Coronary artery (tissue), 2 donors: ENCODE measurements around the gene HECW1.

Source experiments
- DNase-seq: peaks from one replicate; pipeline ENCODE4 v3.0.0-alpha.2; 2017; ENCODE audit warnings: low spot score
- H3K27ac ChIP-seq, 2 donors: fragments of 200-600 bp; sonication (generic); one replicate each; pipeline ENCODE4 v1.5.1; 2016 to 2019
- H3K4me3 ChIP-seq: fragments of 200-600 bp; sonication (generic); 2 replicates; pipeline ENCODE4 v1.5.1; 2016; ENCODE audit warnings: mild to moderate bottlenecking, moderate library complexity
- CTCF ChIP-seq: fragments of 200-600 bp; sonication (generic); IDR thresholded peaks from one replicate; pipeline ENCODE4 v1.5.1; 2019; ENCODE audit warnings: antibody characterized with exemption

HECW1 gene

GRCh38 chr7:43604251-43604650, 491.8 kb downstream of the HECW1 start:
- no peak for DNase-seq
- TF ChIP-seq CTCF = no peak
- no peak overlapping the region for H3K4me3 ChIP-seq
- no peak overlapping the region for H3K27ac ChIP-seq

- DNase-seq = no peak
- H3K27ac ChIP-seq = no peak overlapping the region
- no peak for TF ChIP-seq CTCF
- no peak overlapping the region for H3K4me3 ChIP-seq
These were observed 496.6 kb downstream of the HECW1 start for GRCh38 chr7:43609097-43609496.

GRCh38 chr7:43612128-43612527, 499.7 kb downstream of the HECW1 start:
- peak overlapping the region; percentile 4 to 67 for H3K27ac ChIP-seq
- TF ChIP-seq CTCF = no peak
- H3K4me3 ChIP-seq = no peak overlapping the region
- no peak for DNase-seq

GRCh38 chr7:43612599-43613589, 500.4 kb downstream of the HECW1 start:
- no peak for DNase-seq
- no peak for TF ChIP-seq CTCF
- Histone ChIP-seq H3K4me3 (no peak overlapping the region), H3K27ac (peak overlapping the region; percentile 4 to 67)
